ENCODE results near the gene ERCC6L2. TPM values are rescaled to one million over a fixed set of nuclear protein-coding genes. Genes with fewer than 3 reads are reported as not detected.

Gene ERCC6L2
- total and polyA plus RNA-seq, 9 of the 15 experiments (the other 6 are each of a cell fraction or from before 2014, with no cell fraction given), result 7.8 to 42.8 (median 23.6) TPM

- H3K9me3 ChIP-seq (replicated peaks; ENCODE audit: control insufficient read depth, insufficient read depth, low read depth, low read length), result peaks cover 2% of the 10 kb centered on the region; the same call in 1 of the 2 replicates
- WGBS (ENCODE audit: insufficient coverage, low coverage, missing lambda C conversion rate), result 100% methylated on average over 1 of the region's 1 CpG
Measured at GRCh38 chr9:95870906-95871305, 4.6 kb upstream of the ERCC6L2 start.

More at GRCh38 chr9:95870906-95871305, 4.6 kb upstream of the ERCC6L2 start:
- Histone ChIP-seq H3K36me3 (ENCODE audit: control insufficient read depth, insufficient read depth, low read length) (peaks cover 7% of the 10 kb centered on the region; the same call in 2 of the 3 replicates), H3K27ac (ENCODE audit: extremely low read depth, low read depth, low read length) (no peak overlapping the region), H3K9ac (ENCODE audit: insufficient read depth in 1 of 2, low read depth in 2 of 2, low read length in 2 of 2) (no peak overlapping the region), H3K79me2 (ENCODE audit: control insufficient read depth, insufficient read depth, low read length) (peaks cover 18% of the 10 kb centered on the region), H3K4me2 (ENCODE audit: insufficient read depth, low read length) (no peak overlapping the region), H3K4me1 (replicated peaks in 1 of 2; ENCODE audit: control insufficient read depth in 2 of 2, insufficient read depth in 2 of 2, low read length in 2 of 2) (peaks cover 0 to 9% of the 10 kb centered on the region in 2 experiments; a peak in 2 of 5 replicates), H2AFZ (ENCODE audit: low read depth, low read length) (no peak overlapping the region), H4K20me1 (replicated peaks; ENCODE audit: control insufficient read depth, insufficient read depth, low read length) (no peaks in the 10 kb centered on the region), H3K4me3 (no peak overlapping the region), H3K9me1 (ENCODE audit: control insufficient read depth, insufficient read depth, low read length) (no peaks in the 10 kb centered on the region), H3K27me3 (ENCODE audit: control insufficient read depth in 2 of 2, insufficient read depth in 2 of 2, low read length in 2 of 2) (no peaks in the 10 kb centered on the region)
- ATAC-seq (no peak), FAIRE-seq (no peak), DNase-seq (ENCODE audit: extremely low read depth in 1 of 4, low spot score in 3 of 4) (no peak)
- intact Hi-C loops (cut with micrococcal nuclease), result no loop called here
- POLR2A ChIA-PET, result no interaction called here
- CTCF ChIA-PET (ENCODE audit: low intra/inter-chr PET ratio), result no interaction called here
- TF ChIP-seq PCBP1 (IDR thresholded peaks at IDR 0.05; ENCODE audit: low read depth, low read length, poor library complexity, severe bottlenecking) (no peak), SFPQ (IDR thresholded peaks at IDR 0.05; ENCODE audit: low read depth, low read length) (no peak), ARNT (IDR thresholded peaks at IDR 0.05) (no peak), JUN (IDR thresholded peaks at IDR 0.05; ENCODE audit: borderline replicate concordance, low read depth, low read length) (no peak), JUN (CRISPR knock-in tag; IDR thresholded peaks at IDR 0.05; ENCODE audit: borderline replicate concordance) (no peak), ZNF175 (CRISPR knock-in tag; IDR thresholded peaks at IDR 0.05; ENCODE audit: low read depth) (no peak), RBM39 (optimal IDR thresholded peaks at IDR 0.05; ENCODE audit: low read depth, low read length) (no peak), SMARCB1 (IDR thresholded peaks at IDR 0.05; ENCODE audit: insufficient read length, low read depth) (no peak), ZKSCAN3 (CRISPR knock-in tag; IDR thresholded peaks at IDR 0.05) (no peak), BCL6 (CRISPR knock-in tag; IDR thresholded peaks at IDR 0.05) (no peak), SMARCA4 (IDR thresholded peaks at IDR 0.05) (no peak), NR2C1 (IDR thresholded peaks at IDR 0.05) (no peak), NR2C1 (tag; IDR thresholded peaks at IDR 0.05) (no peak), ZEB2 (IDR thresholded peaks at IDR 0.05) (no peak), ZNF699 (CRISPR knock-in tag; IDR thresholded peaks at IDR 0.05; ENCODE audit: insufficient replicate concordance) (no peak), FOXP1 (CRISPR knock-in tag; IDR thresholded peaks at IDR 0.05) (no peak), WHSC1 (IDR thresholded peaks at IDR 0.05; ENCODE audit: low read length) (no peak), MXD1 (CRISPR knock-in tag; IDR thresholded peaks at IDR 0.05; ENCODE audit: borderline replicate concordance, poor library complexity, severe bottlenecking) (no peak), ATF1 (CRISPR knock-in tag; IDR thresholded peaks at IDR 0.05) (no peak), ATF1 (tag; IDR thresholded peaks at IDR 0.05) (no peak)
- in situ Hi-C loops (cut with MboI), result no loop called here
- no TSS peak for BruUV-seq (replicated peaks)

Measured in K562 (cell line).